Testis (tissue), 3 donors: ENCODE measurements around the gene KLF9. TPM values are rescaled to one million over a fixed set of nuclear protein-coding genes. Genes with fewer than 3 reads are reported as not detected.

ENCODE experiments used
- DNase-seq: peaks from one replicate; pipeline ENCODE4 v3.0.0-alpha.2; 2019
- H3K27ac ChIP-seq, 2 donors: fragments of 200-600 bp; sonication (generic); one replicate each; pipeline ENCODE4 v1.5.1; 2019
- H3K27me3 ChIP-seq: fragments of 200-600 bp; sonication (generic); one replicate; pipeline ENCODE4 v1.5.1; 2019
- H3K36me3 ChIP-seq: fragments of 200-600 bp; sonication (generic); one replicate; pipeline ENCODE4 v1.5.1; 2017; ENCODE audit warnings: low read depth; ENCODE audit errors: missing control alignments
- H3K4me1 ChIP-seq: fragments of 200-600 bp; sonication (generic); one replicate; pipeline ENCODE4 v1.5.1; 2019
- H3K4me3 ChIP-seq, 2 donors: fragments of 200-600 bp; sonication (generic); one replicate each; pipeline ENCODE4 v1.5.1; 2017 to 2019
- H3K9me3 ChIP-seq: fragments of 200-600 bp; sonication (generic); one replicate; pipeline ENCODE4 v1.5.1; 2017
- CTCF ChIP-seq, 3 experiments: fragments of 450-650 bp in 2 of 3; fragments of 200-600 bp in 1 of 3; sonication (generic) in 1 of 3; IDR thresholded peaks; one replicate each; pipeline ENCODE4 v1.5.1; 2016 to 2019; ENCODE audit warnings: antibody characterized with exemption in 3 of 3, mild to moderate bottlenecking in 2 of 3, moderate library complexity in 1 of 3
- POLR2A ChIP-seq: fragments of 450-650 bp; IDR thresholded peaks from one replicate; pipeline ENCODE4 v1.6.1; 2017; ENCODE audit warnings: antibody characterized with exemption, mild to moderate bottlenecking, moderate library complexity
- whole genome bisulfite sequencing, 2 donors: methylation state at CpG; one replicate each; pipeline ENCODE4 v1.1.5; 2018; 5-methylcytosine and 5-hydroxymethylcytosine counted together
- intact Hi-C: fragments of 100-400 bp; cut with DNase I; formaldehyde crosslinking; loops from one replicate; pipeline ENCODE4 v1.15.1; 2023; ENCODE audit warnings: low total_unique reads
- polyA plus RNA-seq: library from polyadenylated mRNA; stranded (reverse); fragments of 350-450 nt; fragmentation: Illumina TruSeq; extraction: RNeasy Lipid Tissue Mini Kit (QIAGEN cat#74804); gene quantifications from one replicate; pipeline ENCODE4 v1.2.3, GENCODE V29; 2014; ENCODE audit warnings: low read depth, low replicate concordance; ENCODE audit not compliant: insufficient read depth
- total RNA-seq, 2 donors: library from RNA; depleted of rRNA; stranded (reverse); fragments of >200 nt; gene quantifications; one replicate each; pipeline ENCODE4 v1.2.3, GENCODE V29; 2016

Gene KLF9
- total and polyA plus RNA-seq, 3 donors from 2014 or later = 11.8 to 47.9 (median 39.8) TPM

DNA sequence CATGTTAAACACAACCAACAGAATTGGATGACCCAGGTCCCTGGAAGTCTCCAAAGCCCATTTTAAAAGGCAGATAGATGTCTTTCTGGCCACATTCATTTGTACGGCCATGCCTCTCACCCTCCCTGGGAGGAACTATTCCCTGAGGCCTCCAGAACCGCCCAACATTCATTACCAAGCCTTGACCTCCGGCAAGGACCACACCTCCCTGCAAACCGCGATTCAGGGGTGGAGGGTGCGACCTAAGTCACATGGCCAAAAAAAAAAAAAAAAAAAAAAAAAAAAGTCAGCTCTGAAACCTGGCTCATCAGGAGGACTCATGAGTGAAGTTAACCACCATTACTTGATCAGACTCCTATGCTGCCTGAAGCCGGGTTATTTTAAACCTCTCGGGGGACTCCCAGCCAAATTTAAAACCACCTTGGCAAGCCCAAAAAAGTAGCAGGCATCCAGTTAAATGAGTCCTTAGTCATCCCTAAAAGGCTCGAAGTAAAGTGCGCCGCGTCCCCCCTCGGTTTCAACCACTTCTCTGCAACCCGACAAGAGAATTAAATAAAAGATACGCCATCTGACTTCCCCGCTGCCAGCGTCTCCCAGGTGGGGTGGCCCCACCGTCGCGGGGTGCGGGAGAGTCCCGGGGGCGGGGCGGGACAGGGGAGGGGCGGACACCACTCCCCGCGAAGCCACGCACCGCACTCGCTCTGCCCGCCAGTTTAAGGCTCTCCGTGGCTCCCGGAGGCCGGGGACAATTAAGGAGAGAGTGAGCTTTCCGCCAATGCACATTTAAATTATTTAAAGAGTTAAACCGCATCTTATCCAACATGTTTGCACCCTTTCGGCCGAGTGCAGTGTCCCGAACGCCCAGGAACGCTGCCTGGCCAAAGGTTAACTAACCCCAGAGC, 2.3 kb downstream of the KLF9 start:
- WGBS, 2 donors = 0 to 1% methylated on average over 17 to 41 of the region's 41 CpGs

DNA sequence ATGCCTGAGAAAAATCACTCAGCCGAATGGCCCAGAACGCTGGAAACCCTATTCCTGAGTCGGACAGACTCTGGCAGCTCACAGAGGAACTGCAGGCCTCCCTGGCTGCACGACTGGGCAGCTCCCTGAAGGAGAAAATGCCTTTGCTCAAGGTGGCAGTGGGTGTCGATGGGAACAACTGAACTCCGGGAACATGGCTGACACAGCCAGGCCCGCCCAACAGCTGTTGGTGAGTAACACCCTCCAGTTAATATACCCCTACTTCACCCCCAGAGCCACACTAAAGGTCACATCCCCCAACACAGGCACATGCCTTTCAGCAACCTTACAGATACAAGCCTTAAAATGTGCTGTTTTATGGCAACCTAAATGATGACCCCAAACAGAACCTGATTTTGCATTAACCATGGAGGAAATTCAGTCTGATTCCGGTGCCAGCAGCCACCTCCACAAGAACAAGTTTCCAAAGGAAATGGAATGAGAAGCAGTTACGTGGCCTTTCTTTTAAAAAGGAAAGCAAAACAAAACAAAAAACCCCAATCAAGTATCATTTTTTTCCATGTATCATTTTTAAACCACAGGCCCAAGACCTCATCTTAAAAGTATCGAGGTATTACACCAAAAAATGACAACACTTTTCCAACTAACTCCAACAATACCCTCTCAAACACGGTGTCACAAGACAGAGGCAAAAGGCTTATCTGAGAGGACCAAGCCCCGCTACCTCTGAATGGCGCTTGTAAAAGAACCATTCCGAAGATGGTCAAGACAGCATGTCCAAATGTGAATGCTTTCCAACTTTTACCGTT, 3.1 kb downstream of the KLF9 start:
- H3K4me1 ChIP-seq = peaks cover 38% of the 10 kb centered on the region
- DNase-seq = peak; percentile 77
- TF ChIP-seq POLR2A (no peak), CTCF (IDR thresholded peaks at IDR 0.05) (no peak)

More for the DNA sequence above, 2.3 kb downstream of the KLF9 start:
- intact Hi-C loops = no loop called here
- no peak for TF ChIP-seq CTCF (IDR thresholded peaks at IDR 0.05)
- peak; percentile 30 for TF ChIP-seq POLR2A
- Histone ChIP-seq H3K4me3 (peak overlapping the region; percentile 87 to 95), H3K36me3 (no peaks in the 10 kb centered on the region), H3K4me1 (peaks cover 34% of the 10 kb centered on the region), H3K9me3 (no peaks in the 10 kb centered on the region), H3K27ac (peak overlapping the region; percentile 99), H3K27me3 (no peaks in the 10 kb centered on the region)
- DNase-seq = peak; percentile 78

DNA sequence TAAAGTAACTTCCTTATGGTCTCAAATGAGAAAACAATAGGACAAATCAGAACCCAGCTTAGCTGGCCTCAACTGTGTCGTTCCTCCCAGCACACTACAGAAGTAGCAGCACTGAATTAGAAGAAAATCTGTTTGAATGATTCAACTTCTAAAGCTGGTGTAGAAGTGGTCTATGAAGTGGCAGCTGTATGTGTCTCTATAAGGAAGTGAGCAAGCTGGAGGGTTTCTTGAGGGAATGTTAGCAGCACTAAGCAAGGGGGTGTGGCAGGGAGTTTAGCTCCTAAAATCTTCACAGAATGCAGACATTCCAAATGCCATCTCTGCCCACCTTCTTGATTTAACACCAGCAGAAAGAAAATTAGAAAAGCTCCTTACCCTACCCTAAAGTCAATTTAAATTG, 4.1 kb downstream of the KLF9 start:
- WGBS, 2 donors = 12 to 21% methylated on average over 1 of the region's 1 CpG
- no peak for DNase-seq
- H3K36me3 ChIP-seq = no peaks in the 10 kb centered on the region
- H3K27ac ChIP-seq = peak overlapping the region; percentile 99
- no peaks in the 10 kb centered on the region for H3K9me3 ChIP-seq
- H3K4me3 ChIP-seq = peak overlapping the region; percentile 87 to 95
- H3K27me3 ChIP-seq = no peaks in the 10 kb centered on the region
- TF ChIP-seq POLR2A = no peak
- no peak for TF ChIP-seq CTCF (IDR thresholded peaks at IDR 0.05)
- intact Hi-C loops = no loop called here
- peaks cover 46% of the 10 kb centered on the region for H3K4me1 ChIP-seq

More for the DNA sequence above, 3.1 kb downstream of the KLF9 start:
- intact Hi-C loops = no loop called here
- Histone ChIP-seq H3K9me3 (no peaks in the 10 kb centered on the region), H3K36me3 (no peaks in the 10 kb centered on the region), H3K4me3 (peak overlapping the region; percentile 87 to 95), H3K27ac (peak overlapping the region; percentile 99), H3K27me3 (no peaks in the 10 kb centered on the region)
- 2 to 7% methylated on average over 12 to 15 of the region's 15 CpGs for WGBS, 2 donors

DNA sequence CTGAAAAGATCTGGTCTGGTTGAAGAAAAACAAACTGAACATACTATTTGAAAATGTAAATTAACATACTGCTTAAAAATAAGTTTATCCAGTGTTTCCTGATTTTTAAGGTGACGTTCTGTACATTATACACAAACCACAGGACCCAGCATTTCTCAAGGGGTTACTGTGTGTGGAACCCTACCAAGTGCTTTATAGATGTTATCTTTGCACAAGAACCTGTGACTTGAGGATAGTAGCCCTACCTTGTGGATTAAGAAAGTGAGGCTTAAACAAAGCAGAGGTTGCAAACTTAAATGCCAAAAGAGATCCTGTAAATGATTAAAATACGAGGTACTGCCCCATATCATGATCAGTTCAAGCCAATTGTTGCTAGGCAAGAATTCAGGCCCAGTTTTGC, 4.7 kb downstream of the KLF9 start:
- Histone ChIP-seq H3K27ac (peak overlapping the region; percentile 99), H3K4me3 (peak overlapping the region in 1 of 2 donors; percentile 95), H3K4me1 (peaks cover 46% of the 10 kb centered on the region), H3K36me3 (no peaks in the 10 kb centered on the region), H3K9me3 (no peaks in the 10 kb centered on the region), H3K27me3 (no peaks in the 10 kb centered on the region)
- TF ChIP-seq CTCF (IDR thresholded peaks at IDR 0.05) (no peak), POLR2A (no peak)
- intact Hi-C loops = no loop called here
- 29 to 40% methylated on average over 2 of the region's 2 CpGs for WGBS, 2 donors
- DNase-seq = no peak
